ENCODE measurements around the gene TREML4.

DNA sequence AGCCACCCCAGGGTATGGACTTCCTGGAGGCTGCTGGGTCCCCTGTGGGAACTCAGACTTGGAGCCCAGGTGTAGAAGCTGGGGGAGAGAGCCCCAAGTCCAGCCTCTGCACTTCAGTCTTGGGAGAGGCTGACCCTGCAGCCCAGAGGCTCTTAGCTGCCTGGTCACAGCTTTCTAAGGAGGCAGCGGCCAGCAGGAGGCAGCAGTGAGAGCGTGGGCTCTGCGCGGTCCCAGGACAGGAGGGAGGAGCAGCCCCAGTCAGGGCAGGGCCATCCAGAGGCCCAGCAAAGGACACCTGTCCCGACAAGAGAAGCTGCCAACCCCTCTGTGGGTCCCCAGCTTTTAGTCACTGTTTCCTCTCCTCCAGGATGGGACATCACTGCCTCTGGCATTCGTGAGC, 36.6 kb upstream of the TREML4 start:
- TF ChIP-seq CTCF (IDR thresholded peaks at IDR 0.05; ENCODE audit: borderline replicate concordance, extremely low read depth, low read length, poor library complexity, severe bottlenecking) = peak; percentile 59
- no peak for TF ChIP-seq EZH2 (IDR thresholded peaks at IDR 0.05; ENCODE audit: borderline replicate concordance, low read depth, low read length, severe bottlenecking)
